Endothelial cell of umbilical vein (primary cell): ENCODE results near the gene KRTAP10-8. TPM values are rescaled to one million over a fixed set of nuclear protein-coding genes. Genes with fewer than 3 reads are reported as not detected.

Experiments
- Bru-seq: library from RNA; stranded (reverse); fragments of 400-500 nt; gene quantifications from one replicate; lab custom pipeline; 2021; lab: Mats Ljungman, UMichigan
- BruChase-seq, 2 experiments: library from RNA; stranded (reverse); fragments of 400-500 nt; gene quantifications; one replicate each; lab custom pipeline; 2021; lab: Mats Ljungman, UMichigan
- BruUV-seq: library from RNA; stranded (reverse); fragments of 400-500 nt; replicated peaks from 2 replicates; lab custom pipeline; 2021; lab: Mats Ljungman, UMichigan
- CTCF ChIA-PET: fragments of 300-600, 350-600 bp; sonication (Branson Sonifier 250); formaldehyde crosslinking; loops from one replicate; lab custom pipeline; 2021; ENCODE audit warnings: antibody characterized with exemption, inconsistent platforms; lab: Charles Lee
- POLR2A ChIA-PET: fragments of 300-600, 350-600 bp; sonication (Branson Sonifier 250); formaldehyde crosslinking; loops from one replicate; lab custom pipeline; 2021; ENCODE audit warnings: antibody characterized with exemption, inconsistent platforms; lab: Charles Lee
- DNase-seq: peaks from one replicate; pipeline ENCODE4 v3.0.0-alpha.2; 2011; ENCODE audit warnings: low read depth, low spot score
- FAIRE-seq: peaks from 2 replicates; lab custom pipeline; 2011; peaks lifted over from hg19 to GRCh38; lab: Jason Lieb, UNC
- H2AFZ ChIP-seq: 2 replicates; pipeline ENCODE4 v1.6.0; 2012; ENCODE audit warnings: low read depth, low read length, control low read depth, inconsistent platforms
- H3K27ac ChIP-seq: 2 replicates; pipeline ENCODE4 v1.5.1; 2011; ENCODE audit warnings: low read depth, mild to moderate bottlenecking, control low read depth, low read length, moderate library complexity; ENCODE audit not compliant: insufficient read depth
- H3K27me3 ChIP-seq, 2 experiments: 2 replicates each; pipeline versions ENCODE4 v1.6.0 to v1.6.1; 2011; ENCODE audit warnings: low read length in 2 of 2, mixed read lengths in 1 of 2; ENCODE audit not compliant: control insufficient read depth in 2 of 2, insufficient read depth in 2 of 2
- H3K36me3 ChIP-seq, 2 experiments: 2 replicates in 1 of 2; 3 replicates in 1 of 2; pipeline ENCODE4 v1.5.1; 2011; ENCODE audit warnings: low read length in 2 of 2, mild to moderate bottlenecking in 1 of 2, moderate library complexity in 1 of 2; ENCODE audit not compliant: control insufficient read depth in 2 of 2, insufficient read depth in 2 of 2; ENCODE audit errors: extremely low read depth in 1 of 2
- H3K4me1 ChIP-seq: 3 replicates; pipeline ENCODE4 v1.5.1; 2011; ENCODE audit warnings: mild to moderate bottlenecking, low read length; ENCODE audit not compliant: control insufficient read depth, insufficient read depth; ENCODE audit errors: extremely low read depth
- H3K4me2 ChIP-seq: 2 replicates; pipeline ENCODE4 v1.6.1; 2011; ENCODE audit warnings: low read length, control low read depth, mixed read lengths; ENCODE audit not compliant: insufficient read depth
- H3K4me3 ChIP-seq, 3 experiments: fragments of 200-600 bp in 1 of 3; sonication (generic), shearing (Covaris generic) in 1 of 3; replicated peaks in 1 of 3; 2 replicates each; pipeline ENCODE4 v1.5.1; 2011 to 2016; ENCODE audit warnings: control low read depth in 3 of 3, low read length in 3 of 3, mild to moderate bottlenecking in 2 of 3, inconsistent platforms in 1 of 3, low read depth in 1 of 3, moderate library complexity in 1 of 3; ENCODE audit not compliant: insufficient read depth in 1 of 3
- H3K79me2 ChIP-seq: 2 replicates; pipeline ENCODE4 v1.6.0; 2012; ENCODE audit warnings: low read length, inconsistent platforms; ENCODE audit not compliant: control insufficient read depth, insufficient read depth
- H3K9ac ChIP-seq: replicated peaks from 2 replicates; pipeline ENCODE3; 2011; ENCODE audit warnings: low read length, control low read depth; ENCODE audit not compliant: insufficient read depth; ENCODE audit errors: extremely low read depth
- H3K9me1 ChIP-seq: replicated peaks from 3 replicates; pipeline ENCODE4 v1.6.0; 2011; ENCODE audit warnings: mild to moderate bottlenecking, low read length; ENCODE audit not compliant: control insufficient read depth, insufficient read depth; ENCODE audit errors: extremely low read depth
- H3K9me3 ChIP-seq: replicated peaks from 2 replicates; pipeline ENCODE4 v1.5.1; 2012; ENCODE audit warnings: low read length, inconsistent platforms; ENCODE audit not compliant: control insufficient read depth, insufficient read depth
- H4K20me1 ChIP-seq: replicated peaks from 2 replicates; pipeline ENCODE3; 2011; ENCODE audit warnings: mild to moderate bottlenecking, low read length; ENCODE audit not compliant: control insufficient read depth, insufficient read depth; ENCODE audit errors: extremely low read depth
- EZH2 ChIP-seq: IDR thresholded peaks from 2 replicates; pipeline ENCODE4 v1.6.1; 2012; ENCODE audit warnings: borderline replicate concordance, low read depth, mild to moderate bottlenecking, moderate library complexity, low read length, inconsistent platforms; ENCODE audit not compliant: severe bottlenecking
- FOS ChIP-seq: IDR thresholded peaks from 2 replicates; pipeline ENCODE4 v1.6.1; 2011; ENCODE audit warnings: mild to moderate bottlenecking, low read length, moderate library complexity, borderline replicate concordance; ENCODE audit not compliant: insufficient read depth
- GATA2 ChIP-seq: IDR thresholded peaks from 2 replicates; pipeline ENCODE4 v1.7.0; 2011; ENCODE audit warnings: low read depth, mild to moderate bottlenecking, moderate library complexity, mixed read lengths, low read length; ENCODE audit not compliant: insufficient read length, insufficient read depth
- JUN ChIP-seq: IDR thresholded peaks from 2 replicates; pipeline ENCODE4 v1.6.1; 2011; ENCODE audit warnings: borderline replicate concordance, low read depth; ENCODE audit not compliant: insufficient read length, insufficient read depth
- MYC ChIP-seq: IDR thresholded peaks from one replicate; pipeline ENCODE4 v1.6.1; 2011; ENCODE audit warnings: mild to moderate bottlenecking, low read depth, low read length
- POLR2A ChIP-seq: IDR thresholded peaks from 2 replicates; pipeline ENCODE4 v1.6.1; 2012; ENCODE audit warnings: low read depth, mild to moderate bottlenecking, control low read depth, low read length
- POLR2AphosphoS5 ChIP-seq: IDR thresholded peaks from 2 replicates; pipeline ENCODE4 v1.6.1; 2012; ENCODE audit warnings: low read depth, mild to moderate bottlenecking, control low read depth, low read length, moderate library complexity; ENCODE audit not compliant: insufficient read depth
- dilution Hi-C: fragments of 300-500 bp; cut with MboI; formaldehyde crosslinking; loops from one replicate; pipeline ENCODE4 v1.15.0; 2019; ENCODE audit warnings: low sequenced_read_pairs; ENCODE audit not compliant: extremely low pct_ligation_motif_present
- intact Hi-C: fragments of 100-400 bp; cut with micrococcal nuclease; formaldehyde crosslinking; loops from one replicate; pipeline ENCODE4 v1.10.0; 2022
- long read RNA-seq: library from polyadenylated mRNA; stranded (forward); transcript quantifications from one replicate; pipeline ENCODE4 v2.0.0, GENCODE V29; 2021
- polyA minus RNA-seq, 3 experiments: library from RNA; depleted of rRNA, polyadenylated mRNA; stranded (reverse); fragments of >200 nt; gene quantifications; 1 replicate in 1 of 3; 2 replicates in 2 of 3; pipeline ENCODE4 v1.2.3, GENCODE V29; 2011
- polyA plus RNA-seq, 4 experiments: library from polyadenylated mRNA; depleted of rRNA in 3 of 4; stranded (reverse) in 3 of 4; unstranded in 1 of 4; fragments of >200 nt; gene quantifications; 2 replicates each; pipeline versions ENCODE4 v1.2.1 to v1.2.3, GENCODE V29; 2011 to 2012; ENCODE audit warnings: missing spikeins in 1 of 4
- total RNA-seq: library from RNA; stranded (reverse); gene quantifications from 2 replicates; pipeline ENCODE4 v1.2.3, GENCODE V29; 2021
- TF ChIP-seq, protein P1 (sequence below): IDR thresholded peaks from 2 replicates; pipeline ENCODE4 v1.6.1; 2011; ENCODE audit not compliant: insufficient read depth, insufficient read length
- TF ChIP-seq, protein P2 (sequence below), 2 donors: IDR thresholded peaks; 1 replicate in 1 of 2; 2 replicates in 1 of 2; pipeline ENCODE4 v1.5.1; 2011; ENCODE audit warnings: low read length in 2 of 2, mild to moderate bottlenecking in 2 of 2, moderate library complexity in 2 of 2, control low read depth in 1 of 2, inconsistent platforms in 1 of 2, low read depth in 1 of 2; ENCODE audit not compliant: insufficient read depth in 1 of 2; ENCODE audit errors: extremely low read depth in 1 of 2

Gene KRTAP10-8, protein sequence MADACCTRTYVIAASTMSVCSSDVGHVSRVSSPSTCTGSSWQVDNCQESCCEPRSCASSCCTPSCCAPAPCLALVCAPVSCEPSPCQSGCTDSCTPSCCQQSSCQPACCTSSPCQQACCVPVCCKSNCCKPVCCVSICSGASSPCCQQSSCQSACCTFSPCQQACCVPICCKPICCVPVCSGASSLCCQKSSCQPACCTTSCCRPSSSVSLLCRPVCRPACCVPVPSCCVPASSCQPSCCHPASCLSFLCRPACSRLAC
- total RNA-seq (not detected in 2 replicates), polyA plus RNA-seq (not detected in 2 replicates), polyA minus RNA-seq (not detected in 2 replicates), Bru-seq, nascent RNA (not detected), BruChase-seq, experiment 1, labeled RNA remaining after a 6-hour chase (not detected), BruChase-seq, experiment 2, labeled RNA remaining after a 2-hour chase (not detected)
- not detected in 2 replicates for polyA plus RNA-seq (2011; cell fraction: cytosol; rRNA removed)
- polyA plus RNA-seq (2011; cell fraction: nucleus; rRNA removed) = not detected in 2 replicates
- polyA plus RNA-seq (2012) = not detected in 2 replicates
- polyA minus RNA-seq (2011; cell fraction: cytosol; rRNA and poly(A)+ RNA removed) = not detected
- not detected in 2 replicates for polyA minus RNA-seq (2011; cell fraction: nucleus; rRNA and poly(A)+ RNA removed)
- long read RNA-seq = 0 reads

DNA sequence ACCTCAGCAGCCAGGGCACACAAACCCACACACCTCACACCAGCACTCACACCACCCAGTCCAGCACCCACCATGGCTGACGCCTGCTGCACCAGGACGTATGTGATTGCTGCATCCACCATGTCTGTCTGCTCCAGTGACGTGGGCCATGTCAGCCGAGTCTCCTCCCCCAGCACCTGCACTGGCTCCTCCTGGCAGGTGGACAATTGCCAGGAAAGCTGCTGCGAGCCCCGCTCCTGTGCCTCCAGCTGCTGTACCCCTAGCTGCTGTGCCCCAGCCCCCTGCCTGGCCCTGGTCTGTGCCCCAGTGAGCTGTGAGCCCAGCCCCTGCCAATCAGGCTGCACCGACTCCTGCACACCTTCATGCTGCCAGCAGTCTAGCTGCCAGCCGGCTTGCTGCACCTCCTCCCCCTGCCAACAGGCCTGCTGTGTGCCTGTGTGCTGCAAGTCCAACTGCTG lies at the start of gene KRTAP10-8:
KRTAP10-8 (plus strand) TSS at position 51 of the 458 bp plus-strand sequence; CDS start at position 73, 22 bp downstream.
- no peak within 1 kb of the TSS for H3K4me2 ChIP-seq
- dilution Hi-C loops (no loop called here), intact Hi-C loops (no loop called here)
- DNase-seq = no peak
- POLR2A ChIA-PET = no interaction called here
- BruUV-seq = no TSS peak
- peaks cover 5% of the 10 kb centered on the region for H3K9me3 ChIP-seq
- CTCF ChIA-PET = no interaction called here
- FAIRE-seq = no peak
- H3K4me3 ChIP-seq = no peak within 1 kb of the TSS
- no peak within 1 kb of the TSS for H2AFZ ChIP-seq
- no peaks in the 10 kb centered on the region for H3K4me1 ChIP-seq
- no peak for TF ChIP-seq EZH2
- no peaks in the 10 kb centered on the region for H4K20me1 ChIP-seq
- H3K79me2 ChIP-seq = no peaks in the 10 kb centered on the region
- H3K27me3 ChIP-seq = peaks cover 0 to 1% of the 10 kb centered on the region in 2 experiments
- H3K9ac ChIP-seq = no peak within 1 kb of the TSS
- no peak within 1 kb of the TSS for H3K27ac ChIP-seq
- H3K36me3 ChIP-seq = no peaks in the 10 kb centered on the region
- no peaks in the 10 kb centered on the region for H3K9me1 ChIP-seq

DNA sequence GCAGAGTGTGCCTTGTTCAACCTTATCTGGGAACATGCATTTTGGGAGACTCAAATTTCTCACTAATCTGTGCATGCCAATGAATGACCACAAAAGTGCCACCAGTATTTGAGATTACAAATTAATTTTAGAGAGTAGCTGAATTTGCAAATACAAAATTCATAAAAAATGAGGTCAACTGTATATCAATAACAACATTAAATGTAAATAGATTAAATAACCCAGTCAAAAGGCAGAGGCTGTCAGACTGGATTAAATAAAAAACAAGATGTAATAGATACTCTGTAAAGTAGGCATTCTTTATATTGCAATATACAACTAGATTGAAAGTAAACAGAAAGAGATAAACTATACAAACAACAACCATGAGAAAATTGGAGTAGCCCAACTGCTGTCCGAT lies 47.8 kb upstream of the KRTAP10-8 start:
- BruUV-seq = no TSS peak
- no peaks in the 10 kb centered on the region for H4K20me1 ChIP-seq
- intact Hi-C loops (loop anchor here (5.0 kb wide), 1 partner anchor 43 kb away; no protein-coding TSS in a partner anchor), dilution Hi-C loops (no loop called here)
- H3K27me3 ChIP-seq = peaks cover 0 to 3% of the 10 kb centered on the region in 2 experiments
- FAIRE-seq = no peak
- no peaks in the 10 kb centered on the region for H3K79me2 ChIP-seq
- H3K4me1 ChIP-seq = no peaks in the 10 kb centered on the region
- no peak for DNase-seq
- POLR2A ChIA-PET = no interaction called here
- no peak overlapping the region for H3K4me2 ChIP-seq
- no peak overlapping the region for H3K27ac ChIP-seq
- H3K9ac ChIP-seq = no peak overlapping the region
- H3K4me3 ChIP-seq = no peak overlapping the region
- TF ChIP-seq EZH2 = no peak
- TF ChIP-seq MYC = no peak
- no peak for TF ChIP-seq POLR2A
- TF ChIP-seq JUN = no peak
- TF ChIP-seq, protein P1, sequence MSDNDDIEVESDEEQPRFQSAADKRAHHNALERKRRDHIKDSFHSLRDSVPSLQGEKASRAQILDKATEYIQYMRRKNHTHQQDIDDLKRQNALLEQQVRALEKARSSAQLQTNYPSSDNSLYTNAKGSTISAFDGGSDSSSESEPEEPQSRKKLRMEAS = no peak
- TF ChIP-seq, protein P2, sequence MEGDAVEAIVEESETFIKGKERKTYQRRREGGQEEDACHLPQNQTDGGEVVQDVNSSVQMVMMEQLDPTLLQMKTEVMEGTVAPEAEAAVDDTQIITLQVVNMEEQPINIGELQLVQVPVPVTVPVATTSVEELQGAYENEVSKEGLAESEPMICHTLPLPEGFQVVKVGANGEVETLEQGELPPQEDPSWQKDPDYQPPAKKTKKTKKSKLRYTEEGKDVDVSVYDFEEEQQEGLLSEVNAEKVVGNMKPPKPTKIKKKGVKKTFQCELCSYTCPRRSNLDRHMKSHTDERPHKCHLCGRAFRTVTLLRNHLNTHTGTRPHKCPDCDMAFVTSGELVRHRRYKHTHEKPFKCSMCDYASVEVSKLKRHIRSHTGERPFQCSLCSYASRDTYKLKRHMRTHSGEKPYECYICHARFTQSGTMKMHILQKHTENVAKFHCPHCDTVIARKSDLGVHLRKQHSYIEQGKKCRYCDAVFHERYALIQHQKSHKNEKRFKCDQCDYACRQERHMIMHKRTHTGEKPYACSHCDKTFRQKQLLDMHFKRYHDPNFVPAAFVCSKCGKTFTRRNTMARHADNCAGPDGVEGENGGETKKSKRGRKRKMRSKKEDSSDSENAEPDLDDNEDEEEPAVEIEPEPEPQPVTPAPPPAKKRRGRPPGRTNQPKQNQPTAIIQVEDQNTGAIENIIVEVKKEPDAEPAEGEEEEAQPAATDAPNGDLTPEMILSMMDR (IDR thresholded peaks at IDR 0.05; ENCODE audit: extremely low read depth in 1 of 2, insufficient read depth in 1 of 2, low read depth in 1 of 2, low read length in 2 of 2) = no peak
- TF ChIP-seq GATA2 = no peak
- TF ChIP-seq FOS = no peak
- no peak for TF ChIP-seq POLR2AphosphoS5
- no peaks in the 10 kb centered on the region for H3K36me3 ChIP-seq
- H3K9me3 ChIP-seq = no peaks in the 10 kb centered on the region
- CTCF ChIA-PET = no interaction called here
- no peaks in the 10 kb centered on the region for H3K9me1 ChIP-seq
- no peak overlapping the region for H2AFZ ChIP-seq
